GM12874 (cell line): ENCODE results near the gene BTC.

Experiments used
- CTCF ChIP-seq: IDR thresholded peaks from 2 replicates; pipeline ENCODE4 v1.5.1; 2011; ENCODE audit warnings: low read depth, mild to moderate bottlenecking, control low read depth, low read length, moderate library complexity; ENCODE audit not compliant: insufficient read depth

The BTC gene

GRCh38 chr4:74757136-74757535 lies 37.2 kb downstream of the BTC start:
- no peak for TF ChIP-seq CTCF

- no peak for TF ChIP-seq CTCF
Observed at GRCh38 chr4:74755486-74755885, 38.8 kb downstream of the BTC start.

- TF ChIP-seq CTCF: no peak
Observed at GRCh38 chr4:74754218-74754617, 40.1 kb downstream of the BTC start.

- TF ChIP-seq CTCF: no peak
Observed at GRCh38 chr4:74752798-74753197, 41.5 kb downstream of the BTC start.

GRCh38 chr4:74751856-74752255 lies 42.5 kb downstream of the BTC start:
- TF ChIP-seq CTCF: no peak

- no peak for TF ChIP-seq CTCF
Observed at GRCh38 chr4:74751247-74751646, 43.1 kb downstream of the BTC start.

- no peak for TF ChIP-seq CTCF
Observed at GRCh38 chr4:74742185-74742584, 52.1 kb downstream of the BTC start.
